DMS153 treated with DMSO at 0.1 percent for 48 hours (cell line): ENCODE results near the gene SPACA6.

Experiments
- DNase-seq: peaks from one replicate; lab custom pipeline; 2025; ENCODE audit not compliant: unreplicated experiment; lab: John Stamatoyannopoulos, UW

Gene SPACA6

GRCh38 chr19:51703575-51704515 lies 10.7 kb downstream of the SPACA6 start:
- peak; percentile 89 for DNase-seq

- no peak for DNase-seq
Observed at GRCh38 chr19:51704626-51705025, 11.5 kb downstream of the SPACA6 start.

GRCh38 chr19:51706296-51706695 lies 13.2 kb downstream of the SPACA6 start:
- no peak for DNase-seq

- DNase-seq = no peak
Observed at GRCh38 chr19:51706885-51707284, 13.8 kb downstream of the SPACA6 start.

- no peak for DNase-seq
Observed at GRCh38 chr19:51708811-51709210, 15.7 kb downstream of the SPACA6 start.

- no peak for DNase-seq
Observed at GRCh38 chr19:51709575-51709974, 16.4 kb downstream of the SPACA6 start.

GRCh38 chr19:51710163-51710562 lies 17.0 kb downstream of the SPACA6 start:
- DNase-seq = no peak

GRCh38 chr19:51711702-51712101 lies 18.6 kb downstream of the SPACA6 start:
- no peak for DNase-seq

- peak; percentile 3 for DNase-seq
Observed at GRCh38 chr19:51712461-51713081, 19.4 kb downstream of the SPACA6 start.

GRCh38 chr19:51713319-51714285 lies 20.5 kb downstream of the SPACA6 start:
- no peak for DNase-seq

GRCh38 chr19:51714848-51715247 lies 21.7 kb downstream of the SPACA6 start:
- no peak for DNase-seq

GRCh38 chr19:51715850-51716249 lies 22.7 kb downstream of the SPACA6 start:
- DNase-seq = no peak

GRCh38 chr19:51716925-51717324 lies 23.8 kb downstream of the SPACA6 start:
- no peak for DNase-seq

GRCh38 chr19:51719251-51719988 lies 26.3 kb downstream of the SPACA6 start:
- no peak for DNase-seq

GRCh38 chr19:51721905-51722304 lies 28.8 kb downstream of the SPACA6 start:
- DNase-seq = no peak

GRCh38 chr19:51722492-51722891 lies 29.4 kb downstream of the SPACA6 start:
- no peak for DNase-seq

GRCh38 chr19:51724543-51724942 lies 31.4 kb downstream of the SPACA6 start:
- DNase-seq = no peak

- no peak for DNase-seq
Observed at GRCh38 chr19:51726049-51726448, 32.9 kb downstream of the SPACA6 start.

GRCh38 chr19:51727349-51727880 lies 34.3 kb downstream of the SPACA6 start:
- DNase-seq = no peak

- DNase-seq = no peak
Observed at GRCh38 chr19:51729781-51730180, 36.7 kb downstream of the SPACA6 start.
